DOHH2 (cell line): ENCODE data around the gene PIP4K2A.

Experiments
- H3F3A ChIP-seq: fragments of 200-600 bp; sonication (generic), shearing (Covaris generic); 2 replicates; pipeline ENCODE4 v1.6.0; 2016; ENCODE audit warnings: antibody characterized with exemption, mild to moderate bottlenecking; ENCODE audit not compliant: control insufficient read depth, insufficient read depth
- H3K27ac ChIP-seq: fragments of 200-600 bp; sonication (generic); 2 replicates; pipeline ENCODE4 v1.5.1; 2014; ENCODE audit warnings: low read depth, mild to moderate bottlenecking, low read length, moderate library complexity
- H3K27me3 ChIP-seq: fragments of 200-600 bp; sonication (generic); 2 replicates; pipeline ENCODE4 v1.6.1; 2014; ENCODE audit warnings: mild to moderate bottlenecking, low read length, mixed read lengths; ENCODE audit not compliant: control insufficient read depth
- H3K36me3 ChIP-seq: fragments of 200-600 bp; sonication (generic); 2 replicates; pipeline ENCODE4 v1.6.1; 2014; ENCODE audit warnings: mild to moderate bottlenecking, low read length, moderate library complexity, mixed read lengths; ENCODE audit not compliant: control insufficient read depth
- H3K4me1 ChIP-seq: fragments of 200-600 bp; sonication (generic); 2 replicates; pipeline ENCODE4 v1.6.1; 2014; ENCODE audit warnings: mild to moderate bottlenecking, low read length, mixed read lengths; ENCODE audit not compliant: control insufficient read depth
- H3K4me2 ChIP-seq: fragments of 200-600 bp; sonication (generic); 2 replicates; pipeline ENCODE4 v1.6.0; 2014; ENCODE audit warnings: mild to moderate bottlenecking, low read length, moderate library complexity
- H3K4me3 ChIP-seq: fragments of 200-600 bp; sonication (generic); 2 replicates; pipeline ENCODE4 v1.5.1; 2014; ENCODE audit warnings: mild to moderate bottlenecking, low read length, mixed read lengths
- H3K79me2 ChIP-seq: fragments of 200-600 bp; sonication (generic); 2 replicates; pipeline ENCODE4 v1.6.1; 2014; ENCODE audit warnings: mild to moderate bottlenecking, low read length, mixed read lengths; ENCODE audit not compliant: control insufficient read depth
- H3K9me2 ChIP-seq: fragments of 200-600 bp; sonication (generic); replicated peaks from 2 replicates; pipeline ENCODE4 v1.6.1; 2014; ENCODE audit warnings: mild to moderate bottlenecking, low read length, mixed read lengths; ENCODE audit not compliant: control insufficient read depth
- H3K9me3 ChIP-seq: fragments of 200-600 bp; sonication (generic); 2 replicates; pipeline ENCODE4 v1.6.1; 2014; ENCODE audit warnings: antibody characterized with exemption, low read length, mixed read lengths; ENCODE audit not compliant: control insufficient read depth, insufficient read depth
- H4K20me1 ChIP-seq: fragments of 200-600 bp; sonication (generic); 2 replicates; pipeline ENCODE4 v1.6.0; 2014; ENCODE audit warnings: low read depth, mild to moderate bottlenecking, antibody characterized with exemption, low read length, moderate library complexity; ENCODE audit not compliant: control insufficient read depth, insufficient read depth
- CTCF ChIP-seq: fragments of 200-600 bp; sonication (generic); IDR thresholded peaks from one replicate; pipeline ENCODE4 v1.5.1; 2014; ENCODE audit warnings: antibody characterized with exemption, mild to moderate bottlenecking, low read depth, low read length; ENCODE audit not compliant: poor library complexity, severe bottlenecking
- EZH2phosphoT487 ChIP-seq: fragments of 200-600 bp; sonication (generic); IDR thresholded peaks from 2 replicates; pipeline ENCODE4 v1.6.1; 2017; ENCODE audit warnings: borderline replicate concordance, mild to moderate bottlenecking, antibody characterized with exemption, low read length, moderate library complexity, mixed read lengths

The PIP4K2A gene

GRCh38 chr10:22599636-22600228 is 114.6 kb downstream of the PIP4K2A start:
- Histone ChIP-seq H3K36me3 (peaks cover 10% of the 10 kb centered on the region; the same call in 1 of the 2 replicates), H3K4me3 (peak overlapping the region; percentile 17), H3K9me3 (no peaks in the 10 kb centered on the region), H3K79me2 (peaks cover 20% of the 10 kb centered on the region), H3K27me3 (no peaks in the 10 kb centered on the region), H3K9me2 (no peaks in the 10 kb centered on the region), H4K20me1 (peaks cover 25% of the 10 kb centered on the region; the same call in 1 of the 2 replicates), H3K4me2 (peak overlapping the region; percentile 53), H3K27ac (no peak overlapping the region), H3F3A (no peaks in the 10 kb centered on the region), H3K4me1 (peaks cover 58% of the 10 kb centered on the region)
- no peak for TF ChIP-seq CTCF
- TF ChIP-seq EZH2phosphoT487 = no peak

GRCh38 chr10:22599048-22599561 is 115.3 kb downstream of the PIP4K2A start:
- H3K27me3 ChIP-seq = no peaks in the 10 kb centered on the region
- H3K4me3 ChIP-seq = peak overlapping the region; percentile 17
- no peaks in the 10 kb centered on the region for H3K9me2 ChIP-seq
- H3K27ac ChIP-seq = no peak overlapping the region
- H3K79me2 ChIP-seq = peaks cover 14% of the 10 kb centered on the region
- peak overlapping the region; percentile 53 for H3K4me2 ChIP-seq
- peaks cover 21% of the 10 kb centered on the region; the same call in 1 of the 2 replicates for H4K20me1 ChIP-seq
- no peak for TF ChIP-seq EZH2phosphoT487
- TF ChIP-seq CTCF = no peak
- H3K4me1 ChIP-seq = peaks cover 57% of the 10 kb centered on the region
- peaks cover 7% of the 10 kb centered on the region; the same call in 1 of the 2 replicates for H3K36me3 ChIP-seq
- no peaks in the 10 kb centered on the region for H3K9me3 ChIP-seq
- H3F3A ChIP-seq = no peaks in the 10 kb centered on the region

- Histone ChIP-seq H3K9me3 (no peaks in the 10 kb centered on the region), H3K4me1 (peaks cover 63% of the 10 kb centered on the region), H3K4me2 (no peak overlapping the region; the same call in 1 of the 2 replicates), H3K9me2 (no peaks in the 10 kb centered on the region), H3K79me2 (peaks cover 12% of the 10 kb centered on the region), H3K27ac (no peak overlapping the region), H3K4me3 (no peak overlapping the region), H4K20me1 (peaks cover 18% of the 10 kb centered on the region; the same call in 1 of the 2 replicates), H3K27me3 (no peaks in the 10 kb centered on the region), H3K36me3 (peaks cover 5% of the 10 kb centered on the region; the same call in 1 of the 2 replicates), H3F3A (no peaks in the 10 kb centered on the region)
- TF ChIP-seq EZH2phosphoT487 (no peak), CTCF (no peak)
These were observed 115.9 kb downstream of the PIP4K2A start for GRCh38 chr10:22598478-22598877.
